Measurements from ENCODE around the gene HIGD1B.
"Not testable (repeated sequence)": the region's sequence is repeated elsewhere in the genome, so short reads cannot be mapped to it uniquely, and the experiment has no call there.

HIGD1B gene

GRCh38 chr17:44847586-44847985 lies at the start of gene HIGD1B:
TSS of gene HIGD1B (plus strand) at chr17:44847883. CDS start at chr17:44848153, 270 bp downstream.
- DNase-seq, result no peak

- DNase-seq, result no peak
These were observed 49.3 kb upstream of the HIGD1B start for GRCh38 chr17:44798356-44798755.

- DNase-seq, result no peak
These were observed 45.8 kb upstream of the HIGD1B start for GRCh38 chr17:44801880-44802279.

GRCh38 chr17:44804302-44805089 lies 43.2 kb upstream of the HIGD1B start:
- no peak for DNase-seq

GRCh38 chr17:44807093-44807816 lies 40.4 kb upstream of the HIGD1B start:
- no peak for DNase-seq

- no peak for DNase-seq
These were observed 39.9 kb upstream of the HIGD1B start for GRCh38 chr17:44807817-44808155.

- DNase-seq, result no peak
These were observed 39.5 kb upstream of the HIGD1B start for GRCh38 chr17:44808156-44808555.

- not testable (repeated sequence) for DNase-seq
These were observed 38.9 kb upstream of the HIGD1B start for GRCh38 chr17:44808656-44809388.

GRCh38 chr17:44812263-44812662 lies 35.4 kb upstream of the HIGD1B start:
- DNase-seq, result no peak

GRCh38 chr17:44818508-44818907 lies 29.2 kb upstream of the HIGD1B start:
- not testable (repeated sequence) for DNase-seq

GRCh38 chr17:44820631-44821212 lies 27.0 kb upstream of the HIGD1B start:
- DNase-seq, result no peak

GRCh38 chr17:44825236-44825635 lies 22.4 kb upstream of the HIGD1B start:
- DNase-seq, result not testable (repeated sequence)

GRCh38 chr17:44826123-44826790 lies 21.4 kb upstream of the HIGD1B start:
- no peak for DNase-seq

- no peak for DNase-seq
These were observed 19.8 kb upstream of the HIGD1B start for GRCh38 chr17:44827863-44828262.

GRCh38 chr17:44828919-44829522 lies 18.7 kb upstream of the HIGD1B start:
- no peak for DNase-seq

- no peak for DNase-seq
These were observed 17.9 kb upstream of the HIGD1B start, which contains the start of gene GJC1 for GRCh38 chr17:44829523-44830358. TSS of gene GJC1 (minus strand) at chr17:44830287. CDS start at chr17:44805817, 24,470 bp downstream.

- DNase-seq, result no peak
These were observed 17.1 kb upstream of the HIGD1B start for GRCh38 chr17:44830359-44831288.

GRCh38 chr17:44831371-44831770 lies 16.3 kb upstream of the HIGD1B start:
- DNase-seq, result no peak

GRCh38 chr17:44832805-44833204 lies 14.9 kb upstream of the HIGD1B start:
- no peak for DNase-seq

- no peak for DNase-seq
These were observed 10.5 kb upstream of the HIGD1B start for GRCh38 chr17:44837196-44837595.

All from 8988T (cell line).